K562 (cell line): ENCODE measurements around the gene KLHL8. TPM values are rescaled to one million over a fixed set of nuclear protein-coding genes. Genes with fewer than 3 reads are reported as not detected.
A peak's percentile ranks its signal among the peaks of the same experiment; 100 is the strongest.

Experiments
- ATAC-seq: fragments of 200-7000 bp; cut with Tn5 transposase; 3 replicates; pipeline ENCODE4 v1.9.1; 2020; ENCODE audit warnings: moderate library complexity
- BruUV-seq: library from RNA; stranded (reverse); fragments of 400-500 nt; replicated peaks from 2 replicates; lab custom pipeline; 2021; lab: Mats Ljungman, UMichigan
- CTCF ChIA-PET: fragments of 300-600 bp; formaldehyde crosslinking; extraction: SDS; loops from one replicate; lab custom pipeline; 2021; ENCODE audit warnings: low intra/inter-chr PET ratio; lab: Yijun Ruan, JAX
- POLR2A ChIA-PET: fragments of 300-600, 350-650 bp; sonication (Branson Sonifier 250); formaldehyde crosslinking; extraction: SDS; loops from one replicate; lab custom pipeline; 2021; ENCODE audit warnings: antibody characterized with exemption, inconsistent platforms; lab: Yijun Ruan, JAX
- DNase-seq, 4 experiments: peaks; one replicate each; pipeline versions ENCODE4 v3.0.0 to v3.0.0-alpha.2; 2011 to 2018; ENCODE audit warnings: low spot score in 3 of 4, mixed read lengths in 3 of 4; ENCODE audit errors: extremely low read depth in 1 of 4
- FAIRE-seq: peaks from 2 replicates; lab custom pipeline; 2011; peaks lifted over from hg19 to GRCh38; lab: Jason Lieb, UNC
- H2AFZ ChIP-seq: 2 replicates; pipeline ENCODE4 v1.6.0; 2011; ENCODE audit warnings: low read depth, low read length, control low read depth, inconsistent platforms
- H3K27ac ChIP-seq: fragments of 200-600 bp; 3 replicates; pipeline ENCODE4 v1.8.0; 2011; ENCODE audit warnings: low read depth, mild to moderate bottlenecking, control low read depth, inconsistent platforms, low read length, moderate library complexity, mixed read lengths; ENCODE audit errors: extremely low read depth
- H3K27me3 ChIP-seq, 2 experiments: fragments of 300-600 bp in 1 of 2; 2 replicates in 1 of 2; 3 replicates in 1 of 2; pipeline versions ENCODE4 v1.6.0 to v1.8.0; 2011; ENCODE audit warnings: inconsistent platforms in 2 of 2, low read length in 2 of 2, mild to moderate bottlenecking in 1 of 2, mixed read lengths in 1 of 2, moderate library complexity in 1 of 2; ENCODE audit not compliant: control insufficient read depth in 2 of 2, insufficient read depth in 2 of 2
- H3K36me3 ChIP-seq: fragments of 300-600 bp; 3 replicates; pipeline ENCODE4 v1.8.0; 2011; ENCODE audit warnings: mild to moderate bottlenecking, low read length, inconsistent platforms; ENCODE audit not compliant: control insufficient read depth, insufficient read depth
- H3K4me1 ChIP-seq, 2 experiments: fragments of 200-600 bp in 1 of 2; replicated peaks in 1 of 2; 2 replicates in 1 of 2; 3 replicates in 1 of 2; pipeline versions ENCODE4 v1.5.1 to v1.8.0; 2011; ENCODE audit warnings: inconsistent platforms in 2 of 2, low read length in 2 of 2, mild to moderate bottlenecking in 1 of 2, mixed read lengths in 1 of 2, moderate library complexity in 1 of 2; ENCODE audit not compliant: control insufficient read depth in 2 of 2, insufficient read depth in 2 of 2
- H3K4me2 ChIP-seq: 2 replicates; pipeline ENCODE4 v1.6.1; 2011; ENCODE audit warnings: low read length, control low read depth, inconsistent platforms, mixed read lengths; ENCODE audit not compliant: insufficient read depth
- H3K4me3 ChIP-seq: fragments of 200-600 bp; sonication (generic), shearing (Covaris generic); 2 replicates; pipeline ENCODE4 v1.5.1; 2016; ENCODE audit warnings: control low read depth, inconsistent platforms
- H3K79me2 ChIP-seq: fragments of 200-600 bp; 3 replicates; pipeline ENCODE4 v1.8.0; 2011; ENCODE audit warnings: low read length, inconsistent platforms; ENCODE audit not compliant: control insufficient read depth, insufficient read depth
- H3K9ac ChIP-seq, 2 experiments: 2 replicates each; pipeline versions ENCODE4 v1.6.0 to v1.6.1; 2011; ENCODE audit warnings: low read depth in 2 of 2, low read length in 2 of 2, control low read depth in 1 of 2, inconsistent platforms in 1 of 2, mild to moderate bottlenecking in 1 of 2, mixed read lengths in 1 of 2; ENCODE audit not compliant: insufficient read depth in 1 of 2
- H3K9me1 ChIP-seq: one replicate; pipeline ENCODE4 v1.6.0; 2011; ENCODE audit warnings: inconsistent platforms, mild to moderate bottlenecking, low read length, moderate library complexity; ENCODE audit not compliant: control insufficient read depth, insufficient read depth
- H3K9me3 ChIP-seq: replicated peaks from 2 replicates; pipeline ENCODE4 v1.5.1; 2011; ENCODE audit warnings: low read depth, low read length, inconsistent platforms; ENCODE audit not compliant: control insufficient read depth, insufficient read depth
- H4K20me1 ChIP-seq: replicated peaks from 2 replicates; pipeline ENCODE4 v1.6.1; 2011; ENCODE audit warnings: low read length, inconsistent platforms, mixed read lengths; ENCODE audit not compliant: control insufficient read depth, insufficient read depth
- ASH1L ChIP-seq: fragments of 450-650 bp; IDR thresholded peaks from 2 replicates; pipeline ENCODE4 v1.6.1; 2018; ENCODE audit warnings: borderline replicate concordance, mild to moderate bottlenecking, low read depth; ENCODE audit not compliant: partially characterized antibody
- FOXK1 ChIP-seq: sonication (generic); formaldehyde crosslinking; IDR thresholded peaks from 2 replicates; pipeline ENCODE4 v1.8.0; 2022; ENCODE audit warnings: missing genetic modification reagents, mild to moderate bottlenecking, borderline replicate concordance
- RBM25 ChIP-seq: fragments of 200-400 bp; formaldehyde crosslinking; IDR thresholded peaks from 2 replicates; pipeline ENCODE4 v1.6.1; 2018; ENCODE audit warnings: low read length, low read depth, moderate library complexity; ENCODE audit not compliant: severe bottlenecking
- ZNF121 ChIP-seq: sonication (generic); formaldehyde crosslinking; conservative IDR thresholded peaks from 2 replicates; pipeline ENCODE4 v1.8.0; 2022; ENCODE audit warnings: missing genetic modification reagents
- WGBS: fragments of 100-300 bp; shearing (Covaris generic); methylation state at CpG from one replicate; pipeline ENCODE4 v1.1.6; 2016; ENCODE audit warnings: low coverage, mixed read lengths; ENCODE audit not compliant: insufficient coverage; ENCODE audit errors: missing lambda C conversion rate; 5-methylcytosine and 5-hydroxymethylcytosine counted together
- in situ Hi-C: fragments of 300-500 bp; cut with MboI; formaldehyde crosslinking; loops from 4 replicates; pipeline ENCODE4 v1.15.0; 2018; ENCODE audit warnings: inconsistent platforms, mixed read lengths
- intact Hi-C: fragments of 100-400 bp; cut with micrococcal nuclease; formaldehyde crosslinking; loops from 2 replicates; pipeline ENCODE4 v1.14.2; 2022
- polyA plus RNA-seq, 8 experiments: library from polyadenylated mRNA; depleted of rRNA in 4 of 8; stranded (reverse) in 5 of 8; unstranded in 3 of 8; fragments of >200 nt; fragmentation: Nextera tagmentation in 2 of 8; fragmentation: Illumina TruSeq in 1 of 8; extraction: Ambion mirVana in 2 of 8; extraction: Trizol in 1 of 8; gene quantifications; 2 replicates each; pipeline versions ENCODE4 v1.2.1 to v1.2.3, GENCODE V29; 2011 to 2014; ENCODE audit warnings: inconsistent platforms in 1 of 8, missing spikeins in 1 of 8
- total RNA-seq, 7 experiments: library from RNA; depleted of rRNA in 6 of 7; stranded (reverse); fragments of >200 nt in 6 of 7; fragmentation: Illumina TruSeq in 2 of 7; extraction: Trizol in 2 of 7; gene quantifications; 2 replicates each; pipeline versions ENCODE4 v1.2.1 to v1.2.3, GENCODE V29; 2011 to 2021; ENCODE audit warnings: low replicate concordance in 1 of 7
- TF ChIP-seq, protein P1 (sequence below): fragments of 250-450 bp; sonication (Bioruptor Pico); IDR thresholded peaks from 2 replicates; pipeline ENCODE4 v1.9.0; 2021; ENCODE audit warnings: mild to moderate bottlenecking

The KLHL8 gene
- total and polyA plus RNA-seq, 9 of the 15 experiments (the other 6 are each of a cell fraction or from before 2014, with no cell fraction given) = 8.7 to 25.3 (median 15.7) TPM

DNA sequence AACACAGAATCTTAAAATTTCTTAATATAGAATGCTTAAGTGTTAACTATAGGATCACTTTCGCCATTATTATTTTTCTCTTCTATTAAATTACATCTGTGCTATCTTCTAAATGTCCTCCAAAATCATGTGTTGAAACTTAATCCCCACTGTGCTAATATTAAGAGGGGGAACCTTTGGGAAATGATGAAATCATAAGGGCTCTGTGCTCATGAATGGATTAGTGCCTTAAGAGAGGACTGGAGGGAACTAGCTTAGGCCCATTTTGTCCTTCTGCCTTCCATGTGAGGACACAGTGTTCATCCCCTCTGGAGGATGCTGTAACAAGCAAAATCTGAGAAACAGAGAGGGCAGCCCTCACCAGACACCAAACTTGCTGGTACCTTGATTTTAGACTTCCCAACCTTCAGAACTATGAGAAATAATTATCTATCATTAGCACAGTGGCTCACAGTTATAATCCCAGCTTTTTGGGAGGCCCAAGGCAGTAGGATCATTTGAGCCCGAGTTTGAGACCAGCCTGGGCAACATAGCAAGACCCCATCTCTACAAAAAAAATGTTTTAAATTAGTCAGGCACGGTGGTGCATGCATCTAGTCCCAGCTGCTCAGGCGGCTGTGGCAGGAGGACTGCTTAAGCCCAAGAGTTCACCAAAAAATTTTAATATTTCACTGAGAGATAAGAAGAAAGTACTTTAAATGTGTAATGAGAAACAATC is 26.3 kb downstream of the KLHL8 start:
- Histone ChIP-seq H3K9me3 (no peaks in the 10 kb centered on the region), H3K9me1 (no peaks in the 10 kb centered on the region), H3K9ac (no peak overlapping the region), H3K4me2 (no peak overlapping the region), H3K36me3 (peaks cover 3% of the 10 kb centered on the region; the same call in 1 of the 3 replicates), H3K79me2 (peaks cover 40% of the 10 kb centered on the region), H3K27ac (no peak overlapping the region), H3K4me3 (no peak overlapping the region), H3K27me3 (no peaks in the 10 kb centered on the region), H4K20me1 (no peaks in the 10 kb centered on the region), H3K4me1 (no peaks in the 10 kb centered on the region), H2AFZ (no peak overlapping the region)
- DNase-seq (no peak), FAIRE-seq (no peak), ATAC-seq (peak; percentile 41; the same call in 2 of the 3 replicates)
- no TSS peak for BruUV-seq
- WGBS = 66% methylated on average over 4 of the region's 4 CpGs
- intact Hi-C loops = no loop called here
- ChIA-PET CTCF (no interaction called here), POLR2A (no interaction called here)
- no peak for TF ChIP-seq ASH1L
- peak; percentile 63 for TF ChIP-seq RBM25
- TF ChIP-seq FOXK1 = no peak
- TF ChIP-seq, protein P1, sequence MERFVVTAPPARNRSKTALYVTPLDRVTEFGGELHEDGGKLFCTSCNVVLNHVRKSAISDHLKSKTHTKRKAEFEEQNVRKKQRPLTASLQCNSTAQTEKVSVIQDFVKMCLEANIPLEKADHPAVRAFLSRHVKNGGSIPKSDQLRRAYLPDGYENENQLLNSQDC (CRISPR knock-in tag) = no peak
- TF ChIP-seq ZNF121 (CRISPR knock-in tag) = peak; percentile 76
- in situ Hi-C loops = no loop called here
